H9 (cell line): ENCODE data around the gene STT3A. TPM values are rescaled to one million over a fixed set of nuclear protein-coding genes. Genes with fewer than 3 reads are reported as not detected.

Experiments
- DNase-seq: peaks from one replicate; pipeline ENCODE4 v3.0.0-alpha.2; 2017
- H2AFZ ChIP-seq: one replicate; pipeline ENCODE4 v1.6.1; 2013; ENCODE audit warnings: mild to moderate bottlenecking, low read length, control low read depth, moderate library complexity
- H2AK5ac ChIP-seq: 2 replicates; pipeline ENCODE4 v1.6.1; 2013; ENCODE audit warnings: low read length, control low read depth, mixed read lengths; ENCODE audit not compliant: insufficient read length
- H2BK120ac ChIP-seq: one replicate; pipeline ENCODE4 v1.6.1; 2013; ENCODE audit warnings: low read depth, mild to moderate bottlenecking, low read length, control low read depth, inconsistent platforms; ENCODE audit not compliant: poor library complexity, severe bottlenecking
- H2BK12ac ChIP-seq: 2 replicates; pipeline ENCODE4 v1.6.1; 2013; ENCODE audit warnings: low read length, control low read depth, mixed read lengths, low read depth; ENCODE audit not compliant: insufficient read length
- H2BK15ac ChIP-seq: 2 replicates; pipeline ENCODE4 v1.6.1; 2013; ENCODE audit warnings: low read depth, low read length, control low read depth
- H2BK20ac ChIP-seq: one replicate; pipeline ENCODE4 v1.6.1; 2013; ENCODE audit warnings: low read depth, mild to moderate bottlenecking, low read length, control low read depth, inconsistent platforms; ENCODE audit not compliant: poor library complexity, severe bottlenecking
- H2BK5ac ChIP-seq: 2 replicates; pipeline ENCODE4 v1.6.1; 2013; ENCODE audit warnings: low read length, control low read depth, mixed read lengths; ENCODE audit not compliant: insufficient read length
- H3K14ac ChIP-seq: 2 replicates; pipeline ENCODE4 v1.6.1; 2013; ENCODE audit warnings: low read length, control low read depth; ENCODE audit not compliant: insufficient read depth
- H3K18ac ChIP-seq: 2 replicates; pipeline ENCODE4 v1.6.1; 2013; ENCODE audit warnings: low read depth, mild to moderate bottlenecking, mixed read lengths, low read length, control low read depth; ENCODE audit not compliant: insufficient read length
- H3K23ac ChIP-seq: 2 replicates; pipeline ENCODE4 v1.6.1; 2013; ENCODE audit warnings: low read length, control low read depth, mixed read lengths, low read depth; ENCODE audit not compliant: insufficient read length
- H3K23me2 ChIP-seq: 2 replicates; pipeline ENCODE4 v1.6.1; 2013; ENCODE audit warnings: low read depth, mild to moderate bottlenecking, mixed read lengths, low read length, control low read depth; ENCODE audit not compliant: insufficient read length, poor library complexity, severe bottlenecking
- H3K27ac ChIP-seq: 2 replicates; pipeline ENCODE4 v1.5.1; 2013; ENCODE audit warnings: low read length, control low read depth, mixed read lengths, low read depth; ENCODE audit not compliant: insufficient read length
- H3K27me3 ChIP-seq: 2 replicates; pipeline ENCODE4 v1.6.1; 2013; ENCODE audit warnings: low read length, control low read depth, inconsistent platforms; ENCODE audit not compliant: insufficient read depth
- H3K4ac ChIP-seq: 2 replicates; pipeline ENCODE4 v1.6.1; 2013; ENCODE audit warnings: low read depth, mild to moderate bottlenecking, control low read depth, inconsistent platforms, low read length, moderate library complexity
- H3K4me1 ChIP-seq: 2 replicates; pipeline ENCODE4 v1.6.1; 2013; ENCODE audit warnings: low read length, control low read depth, inconsistent platforms; ENCODE audit not compliant: insufficient read depth
- H3K4me2 ChIP-seq: 2 replicates; pipeline ENCODE4 v1.6.1; 2013; ENCODE audit warnings: low read length, control low read depth, mixed read lengths; ENCODE audit not compliant: insufficient read length, insufficient read depth
- H3K56ac ChIP-seq: 2 replicates; pipeline ENCODE4 v1.6.1; 2013; ENCODE audit warnings: low read depth, mild to moderate bottlenecking, mixed read lengths, low read length, control low read depth; ENCODE audit not compliant: insufficient read length
- H3K79me1 ChIP-seq: 2 replicates; pipeline ENCODE4 v1.6.1; 2013; ENCODE audit warnings: low read depth, mild to moderate bottlenecking, moderate library complexity, low read length, control low read depth, inconsistent platforms; ENCODE audit not compliant: insufficient read depth, poor library complexity, severe bottlenecking
- H3K79me2 ChIP-seq: 2 replicates; pipeline ENCODE4 v1.6.1; 2013; ENCODE audit warnings: low read length, control low read depth, inconsistent platforms; ENCODE audit not compliant: insufficient read depth
- H3K9ac ChIP-seq: 2 replicates; pipeline ENCODE4 v1.6.1; 2013; ENCODE audit warnings: low read length, control low read depth, mixed read lengths; ENCODE audit not compliant: insufficient read length; ENCODE audit errors: extremely low read depth
- H3K9me3 ChIP-seq: one replicate; pipeline ENCODE4 v1.6.1; 2013; ENCODE audit warnings: low read depth, low read length, inconsistent platforms; ENCODE audit not compliant: control insufficient read depth
- H3T11ph ChIP-seq: one replicate; pipeline ENCODE4 v1.6.1; 2013; ENCODE audit warnings: mild to moderate bottlenecking, low read length, control low read depth, inconsistent platforms
- H4K20me1 ChIP-seq: one replicate; pipeline ENCODE4 v1.6.1; 2013; ENCODE audit not compliant: control insufficient read depth, insufficient read length, insufficient read depth
- H4K5ac ChIP-seq: 2 replicates; pipeline ENCODE4 v1.6.1; 2013; ENCODE audit warnings: low read depth, mild to moderate bottlenecking, mixed read lengths, low read length, control low read depth; ENCODE audit not compliant: insufficient read length
- H4K8ac ChIP-seq: replicated peaks from 2 replicates; pipeline ENCODE4 v1.6.1; 2013; ENCODE audit warnings: low read length, control low read depth, mixed read lengths, low read depth; ENCODE audit not compliant: insufficient read length
- H4K91ac ChIP-seq: 2 replicates; pipeline ENCODE4 v1.6.1; 2013; ENCODE audit warnings: low read depth, mild to moderate bottlenecking, moderate library complexity, mixed read lengths, low read length, control low read depth; ENCODE audit not compliant: insufficient read length
- H3K27ac Mint-ChIP-seq, 3 experiments: 2 replicates in 2 of 3; 3 replicates in 1 of 3; pipeline ENCODE4 v1.8.0; 2020 to 2021; ENCODE audit warnings: mixed read lengths in 3 of 3, mild to moderate bottlenecking in 1 of 3, moderate library complexity in 1 of 3
- H3K27me3 Mint-ChIP-seq: 2 replicates; pipeline ENCODE4 v1.8.0; 2021; ENCODE audit warnings: low read depth, mild to moderate bottlenecking, moderate library complexity, mixed read lengths
- H3K36me3 Mint-ChIP-seq, 3 experiments: 2 replicates in 2 of 3; 3 replicates in 1 of 3; pipeline ENCODE4 v1.8.0; 2020 to 2021; ENCODE audit warnings: low read depth in 3 of 3, mixed read lengths in 3 of 3; ENCODE audit not compliant: insufficient read depth in 1 of 3
- H3K4me1 Mint-ChIP-seq, 2 experiments: 2 replicates each; pipeline ENCODE4 v1.8.0; 2020; ENCODE audit warnings: mixed read lengths in 2 of 2
- H3K4me3 Mint-ChIP-seq, 2 experiments: 2 replicates in 1 of 2; 3 replicates in 1 of 2; pipeline ENCODE4 v1.8.0; 2020 to 2021; ENCODE audit warnings: mild to moderate bottlenecking in 2 of 2, mixed read lengths in 2 of 2, moderate library complexity in 1 of 2
- H3K9me3 Mint-ChIP-seq, 2 experiments: 2 replicates in 1 of 2; 3 replicates in 1 of 2; pipeline ENCODE4 v1.8.0; 2020; ENCODE audit warnings: mild to moderate bottlenecking in 2 of 2, mixed read lengths in 2 of 2, moderate library complexity in 1 of 2
- WGBS: extraction: QIAGEN DNeasy Blood & Tissue Kit; methylation state at CpG from one replicate; pipeline ENCODE4 v1.1.7; 2013; ENCODE audit warnings: missing lambda C conversion rate, low lambda C conversion rate, mixed read lengths; ENCODE audit not compliant: insufficient read length; ENCODE audit errors: extremely low coverage; 5-methylcytosine and 5-hydroxymethylcytosine counted together
- total RNA-seq: library from RNA; stranded (reverse); gene quantifications from 2 replicates; pipeline ENCODE4 v1.2.1, GENCODE V29; 2021
- TF ChIP-seq, protein P1 (sequence below): fragments of 200-600 bp; sonication (generic); conservative IDR thresholded peaks from 3 replicates; pipeline ENCODE4 v1.8.0; 2021; ENCODE audit warnings: antibody characterized with exemption, mild to moderate bottlenecking

STT3A gene
- total RNA-seq, 1 experiment from 2014 or later: 128 TPM

DNA sequence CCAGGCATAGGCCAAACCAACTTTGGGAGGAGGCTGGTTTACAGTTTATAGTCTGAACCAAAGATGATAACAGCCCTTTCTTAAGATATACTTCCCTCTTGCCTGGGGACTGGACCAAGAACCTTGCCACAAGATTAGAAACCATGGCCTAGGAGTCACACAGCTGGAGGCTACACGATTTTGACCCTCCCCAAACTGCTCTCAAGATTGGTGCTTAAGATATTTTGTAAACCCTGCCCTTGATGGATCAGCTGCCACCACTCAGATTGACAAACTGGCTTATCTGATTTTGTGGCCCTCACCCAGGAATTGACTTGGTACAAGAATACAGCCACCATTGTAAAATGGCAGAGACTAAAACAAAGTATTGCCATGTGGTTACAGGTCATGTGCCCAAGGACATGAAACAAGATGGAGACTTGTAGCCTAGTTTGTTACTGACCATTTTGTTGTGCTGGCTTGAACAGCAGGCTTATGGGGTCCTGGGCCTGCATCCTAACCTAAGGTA is 40.8 kb upstream of the STT3A start:
- Histone ChIP-seq H3K27me3 (no peaks in the 10 kb centered on the region), H2AK5ac (no peak overlapping the region), H3K23me2 (no peaks in the 10 kb centered on the region), H4K91ac (no peak overlapping the region), H4K20me1 (no peaks in the 10 kb centered on the region), H4K8ac (no peak overlapping the region), H3K9me3 (peaks cover 25% of the 10 kb centered on the region), H2BK20ac (no peak overlapping the region), H3K9ac (no peak overlapping the region), H4K5ac (no peak overlapping the region), H2BK5ac (no peak overlapping the region), H3K4me1 (no peaks in the 10 kb centered on the region), H2BK12ac (no peak overlapping the region), H2BK120ac (no peak overlapping the region), H3K79me2 (no peaks in the 10 kb centered on the region), H2AFZ (no peak overlapping the region), H3K27ac (no peak overlapping the region), H3K18ac (no peak overlapping the region), H3K23ac (no peak overlapping the region), H3K4ac (no peak overlapping the region), H3K4me2 (no peak overlapping the region), H3K14ac (no peak overlapping the region), H3K79me1 (no peaks in the 10 kb centered on the region), H3T11ph (no peak overlapping the region), H2BK15ac (no peak overlapping the region), H3K56ac (no peak overlapping the region)
- Mint-ChIP-seq H3K9me3 (peaks cover 48 to 55% of the 10 kb centered on the region in 2 experiments), H3K27ac (no peak overlapping the region), H3K36me3 (peaks cover 21 to 37% (median 30%) of the 10 kb centered on the region in 3 experiments), H3K27me3 (peaks cover 4% of the 10 kb centered on the region; the same call in 1 of the 2 replicates), H3K4me1 (peaks cover 0 to 2% of the 10 kb centered on the region in 2 experiments; a peak in 1 of 4 replicates), H3K4me3 (no peak overlapping the region)
- no peak for DNase-seq
- TF ChIP-seq, protein P1, sequence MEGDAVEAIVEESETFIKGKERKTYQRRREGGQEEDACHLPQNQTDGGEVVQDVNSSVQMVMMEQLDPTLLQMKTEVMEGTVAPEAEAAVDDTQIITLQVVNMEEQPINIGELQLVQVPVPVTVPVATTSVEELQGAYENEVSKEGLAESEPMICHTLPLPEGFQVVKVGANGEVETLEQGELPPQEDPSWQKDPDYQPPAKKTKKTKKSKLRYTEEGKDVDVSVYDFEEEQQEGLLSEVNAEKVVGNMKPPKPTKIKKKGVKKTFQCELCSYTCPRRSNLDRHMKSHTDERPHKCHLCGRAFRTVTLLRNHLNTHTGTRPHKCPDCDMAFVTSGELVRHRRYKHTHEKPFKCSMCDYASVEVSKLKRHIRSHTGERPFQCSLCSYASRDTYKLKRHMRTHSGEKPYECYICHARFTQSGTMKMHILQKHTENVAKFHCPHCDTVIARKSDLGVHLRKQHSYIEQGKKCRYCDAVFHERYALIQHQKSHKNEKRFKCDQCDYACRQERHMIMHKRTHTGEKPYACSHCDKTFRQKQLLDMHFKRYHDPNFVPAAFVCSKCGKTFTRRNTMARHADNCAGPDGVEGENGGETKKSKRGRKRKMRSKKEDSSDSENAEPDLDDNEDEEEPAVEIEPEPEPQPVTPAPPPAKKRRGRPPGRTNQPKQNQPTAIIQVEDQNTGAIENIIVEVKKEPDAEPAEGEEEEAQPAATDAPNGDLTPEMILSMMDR: no peak
- WGBS: no CpG with 5 or more reads among the region's 1 CpG
